Activated naive CD8-positive, alpha-beta T cell (primary cell): Measurements from ENCODE around the gene NDUFS5.
"Not testable (repeated sequence)": the region's sequence is repeated elsewhere in the genome, so short reads cannot be mapped to it uniquely, and the experiment has no call there.

ENCODE experiments used
- H3K27ac Mint-ChIP-seq: one replicate; pipeline ENCODE4 v1.8.0; 2021; ENCODE audit warnings: mixed read lengths
- H3K27me3 Mint-ChIP-seq: one replicate; pipeline ENCODE4 v1.8.0; 2021; ENCODE audit warnings: mixed read lengths
- H3K36me3 Mint-ChIP-seq: one replicate; pipeline ENCODE4 v1.8.0; 2021; ENCODE audit warnings: mixed read lengths
- H3K4me1 Mint-ChIP-seq: one replicate; pipeline ENCODE4 v1.8.0; 2021; ENCODE audit warnings: low read depth, mixed read lengths
- H3K4me3 Mint-ChIP-seq: one replicate; pipeline ENCODE4 v1.8.0; 2021; ENCODE audit warnings: mild to moderate bottlenecking, mixed read lengths
- H3K9me3 Mint-ChIP-seq: one replicate; pipeline ENCODE4 v1.8.0; 2021; ENCODE audit warnings: low read depth, mixed read lengths

Gene NDUFS5

GRCh38 chr1:39043513-39043912 lies 17.4 kb downstream of the NDUFS5 start:
- H3K27ac Mint-ChIP-seq = no peak overlapping the region
- peaks cover 7% of the 10 kb centered on the region for H3K36me3 Mint-ChIP-seq
- no peaks in the 10 kb centered on the region for H3K9me3 Mint-ChIP-seq
- H3K4me1 Mint-ChIP-seq = peaks cover 8% of the 10 kb centered on the region
- no peaks in the 10 kb centered on the region for H3K27me3 Mint-ChIP-seq
- H3K4me3 Mint-ChIP-seq = no peak overlapping the region

GRCh38 chr1:39044762-39045161 lies 18.6 kb downstream of the NDUFS5 start:
- peaks cover 5% of the 10 kb centered on the region for H3K36me3 Mint-ChIP-seq
- peaks cover 2% of the 10 kb centered on the region for H3K4me1 Mint-ChIP-seq
- no peaks in the 10 kb centered on the region for H3K9me3 Mint-ChIP-seq
- no peaks in the 10 kb centered on the region for H3K27me3 Mint-ChIP-seq
- H3K27ac Mint-ChIP-seq = no peak overlapping the region
- H3K4me3 Mint-ChIP-seq = no peak overlapping the region

- Mint-ChIP-seq H3K4me1 (peaks cover 1% of the 10 kb centered on the region), H3K4me3 (no peak overlapping the region), H3K9me3 (no peaks in the 10 kb centered on the region), H3K36me3 (peaks cover 4% of the 10 kb centered on the region), H3K27me3 (no peaks in the 10 kb centered on the region), H3K27ac (no peak overlapping the region)
These were observed 19.1 kb downstream of the NDUFS5 start for GRCh38 chr1:39045231-39045630.

GRCh38 chr1:39046613-39047210 lies 20.6 kb downstream of the NDUFS5 start:
- Mint-ChIP-seq H3K4me1 (peaks cover 7% of the 10 kb centered on the region), H3K4me3 (no peak overlapping the region), H3K27me3 (no peaks in the 10 kb centered on the region), H3K36me3 (peaks cover 8% of the 10 kb centered on the region), H3K27ac (no peak overlapping the region), H3K9me3 (no peaks in the 10 kb centered on the region)

GRCh38 chr1:39047374-39048229 lies 21.5 kb downstream of the NDUFS5 start:
- Mint-ChIP-seq H3K4me3 (no peak overlapping the region), H3K27me3 (no peaks in the 10 kb centered on the region), H3K9me3 (no peaks in the 10 kb centered on the region), H3K36me3 (peaks cover 6% of the 10 kb centered on the region), H3K4me1 (peaks cover 7% of the 10 kb centered on the region), H3K27ac (no peak overlapping the region)

GRCh38 chr1:39048745-39049370 lies 22.7 kb downstream of the NDUFS5 start:
- H3K4me3 Mint-ChIP-seq = no peak overlapping the region
- H3K27ac Mint-ChIP-seq = no peak overlapping the region
- H3K9me3 Mint-ChIP-seq = no peaks in the 10 kb centered on the region
- peaks cover 4% of the 10 kb centered on the region for H3K36me3 Mint-ChIP-seq
- no peaks in the 10 kb centered on the region for H3K27me3 Mint-ChIP-seq
- peaks cover 5% of the 10 kb centered on the region for H3K4me1 Mint-ChIP-seq

- H3K27me3 Mint-ChIP-seq = no peaks in the 10 kb centered on the region
- peaks cover 4% of the 10 kb centered on the region for H3K36me3 Mint-ChIP-seq
- peaks cover 5% of the 10 kb centered on the region for H3K4me1 Mint-ChIP-seq
- H3K27ac Mint-ChIP-seq = no peak overlapping the region
- H3K9me3 Mint-ChIP-seq = no peaks in the 10 kb centered on the region
- H3K4me3 Mint-ChIP-seq = no peak overlapping the region
These were observed 23.9 kb downstream of the NDUFS5 start for GRCh38 chr1:39050001-39050400.

GRCh38 chr1:39051193-39051850 lies 25.2 kb downstream of the NDUFS5 start:
- not testable (repeated sequence) for H3K27ac Mint-ChIP-seq, H3K4me1 Mint-ChIP-seq, H3K27me3 Mint-ChIP-seq, H3K4me3 Mint-ChIP-seq, H3K9me3 Mint-ChIP-seq, H3K36me3 Mint-ChIP-seq

GRCh38 chr1:39051956-39052355 lies 25.8 kb downstream of the NDUFS5 start:
- Mint-ChIP-seq H3K4me3 (no peak overlapping the region), H3K4me1 (peaks cover 5% of the 10 kb centered on the region), H3K27me3 (no peaks in the 10 kb centered on the region), H3K27ac (no peak overlapping the region), H3K9me3 (no peaks in the 10 kb centered on the region), H3K36me3 (peaks cover 4% of the 10 kb centered on the region)

GRCh38 chr1:39055213-39055710 lies 29.1 kb downstream of the NDUFS5 start:
- H3K9me3 Mint-ChIP-seq, H3K27ac Mint-ChIP-seq, H3K27me3 Mint-ChIP-seq, H3K4me3 Mint-ChIP-seq, H3K36me3 Mint-ChIP-seq, H3K4me1 Mint-ChIP-seq: not testable (repeated sequence)

- H3K27me3 Mint-ChIP-seq, H3K27ac Mint-ChIP-seq, H3K4me1 Mint-ChIP-seq, H3K9me3 Mint-ChIP-seq, H3K4me3 Mint-ChIP-seq, H3K36me3 Mint-ChIP-seq: not testable (repeated sequence)
These were observed 35.4 kb downstream of the NDUFS5 start for GRCh38 chr1:39061516-39061915.

- no peak overlapping the region for H3K27ac Mint-ChIP-seq
- no peaks in the 10 kb centered on the region for H3K9me3 Mint-ChIP-seq
- H3K4me1 Mint-ChIP-seq = no peaks in the 10 kb centered on the region
- H3K36me3 Mint-ChIP-seq = peaks cover 2% of the 10 kb centered on the region
- H3K4me3 Mint-ChIP-seq = no peak overlapping the region
- H3K27me3 Mint-ChIP-seq = no peaks in the 10 kb centered on the region
These were observed 35.8 kb downstream of the NDUFS5 start for GRCh38 chr1:39061951-39062350.

- Mint-ChIP-seq H3K27me3 (no peaks in the 10 kb centered on the region), H3K9me3 (no peaks in the 10 kb centered on the region), H3K27ac (no peak overlapping the region), H3K36me3 (peaks cover 2% of the 10 kb centered on the region), H3K4me3 (no peak overlapping the region), H3K4me1 (no peaks in the 10 kb centered on the region)
These were observed 37.0 kb downstream of the NDUFS5 start for GRCh38 chr1:39063191-39063590.

- Mint-ChIP-seq H3K4me3 (no peak overlapping the region), H3K27ac (no peak overlapping the region), H3K36me3 (peaks cover 2% of the 10 kb centered on the region), H3K4me1 (no peaks in the 10 kb centered on the region), H3K27me3 (no peaks in the 10 kb centered on the region), H3K9me3 (no peaks in the 10 kb centered on the region)
These were observed 37.6 kb downstream of the NDUFS5 start for GRCh38 chr1:39063775-39064174.

GRCh38 chr1:39065542-39065941 lies 39.4 kb downstream of the NDUFS5 start:
- no peaks in the 10 kb centered on the region for H3K9me3 Mint-ChIP-seq
- H3K27me3 Mint-ChIP-seq = no peaks in the 10 kb centered on the region
- peaks cover 4% of the 10 kb centered on the region for H3K36me3 Mint-ChIP-seq
- H3K27ac Mint-ChIP-seq = no peak overlapping the region
- H3K4me1 Mint-ChIP-seq = no peaks in the 10 kb centered on the region
- H3K4me3 Mint-ChIP-seq = no peak overlapping the region
